GM23338 (cell line): ENCODE measurements around the gene TRAM1L1.

Experiments used
- EZH2 ChIP-seq: fragments of 200-600 bp; sonication (generic); IDR thresholded peaks from one replicate; pipeline ENCODE4 v1.8.0; 2017; ENCODE audit warnings: antibody characterized with exemption, mild to moderate bottlenecking, low read depth; ENCODE audit not compliant: unreplicated experiment
- EZH2phosphoT487 ChIP-seq: fragments of 200-600 bp; sonication (generic); IDR thresholded peaks from one replicate; pipeline ENCODE4 v1.8.1; 2018; ENCODE audit warnings: antibody characterized with exemption; ENCODE audit not compliant: unreplicated experiment
- NANOG ChIP-seq: IDR thresholded peaks from 2 replicates; pipeline ENCODE4 v1.6.1; 2016; ENCODE audit warnings: antibody characterized with exemption, borderline replicate concordance
- POLR2AphosphoS5 ChIP-seq: IDR thresholded peaks from 2 replicates; pipeline ENCODE4 v1.6.1; 2016; ENCODE audit warnings: antibody characterized with exemption, low read depth
- TF ChIP-seq, protein P1 (sequence below), 2 experiments: fragments of 200-600 bp in 1 of 2; sonication (generic) in 1 of 2; conservative IDR thresholded peaks; 2 replicates each; pipeline versions ENCODE4 v1.5.1 to v1.6.1; 2016 to 2017; ENCODE audit warnings: antibody characterized with exemption in 2 of 2, low read depth in 2 of 2, mild to moderate bottlenecking in 2 of 2, moderate library complexity in 1 of 2

DNA sequence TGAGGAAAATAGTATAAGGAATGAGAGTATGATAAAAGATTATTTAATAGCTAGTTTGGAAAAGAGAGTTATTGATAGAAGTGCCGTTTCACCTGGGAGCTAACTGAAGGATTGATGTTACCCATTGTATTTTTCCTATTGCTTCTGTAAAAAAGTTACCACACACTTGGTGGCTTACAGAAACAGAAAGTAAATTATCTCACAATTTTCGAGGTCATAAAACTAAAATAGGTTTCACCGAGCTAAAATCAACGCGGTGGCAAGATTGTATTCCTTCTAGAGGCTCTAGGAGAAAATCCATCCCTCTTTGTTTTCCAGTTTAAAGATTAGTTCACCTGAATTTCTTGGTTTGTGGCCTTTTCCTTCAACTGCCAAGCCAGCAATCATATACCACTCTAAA, 11.1 kb upstream of the TRAM1L1 start:
- TF ChIP-seq EZH2 (no peak), EZH2phosphoT487 (no peak), NANOG (no peak), POLR2AphosphoS5 (no peak)
- TF ChIP-seq, protein P1, sequence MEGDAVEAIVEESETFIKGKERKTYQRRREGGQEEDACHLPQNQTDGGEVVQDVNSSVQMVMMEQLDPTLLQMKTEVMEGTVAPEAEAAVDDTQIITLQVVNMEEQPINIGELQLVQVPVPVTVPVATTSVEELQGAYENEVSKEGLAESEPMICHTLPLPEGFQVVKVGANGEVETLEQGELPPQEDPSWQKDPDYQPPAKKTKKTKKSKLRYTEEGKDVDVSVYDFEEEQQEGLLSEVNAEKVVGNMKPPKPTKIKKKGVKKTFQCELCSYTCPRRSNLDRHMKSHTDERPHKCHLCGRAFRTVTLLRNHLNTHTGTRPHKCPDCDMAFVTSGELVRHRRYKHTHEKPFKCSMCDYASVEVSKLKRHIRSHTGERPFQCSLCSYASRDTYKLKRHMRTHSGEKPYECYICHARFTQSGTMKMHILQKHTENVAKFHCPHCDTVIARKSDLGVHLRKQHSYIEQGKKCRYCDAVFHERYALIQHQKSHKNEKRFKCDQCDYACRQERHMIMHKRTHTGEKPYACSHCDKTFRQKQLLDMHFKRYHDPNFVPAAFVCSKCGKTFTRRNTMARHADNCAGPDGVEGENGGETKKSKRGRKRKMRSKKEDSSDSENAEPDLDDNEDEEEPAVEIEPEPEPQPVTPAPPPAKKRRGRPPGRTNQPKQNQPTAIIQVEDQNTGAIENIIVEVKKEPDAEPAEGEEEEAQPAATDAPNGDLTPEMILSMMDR (conservative IDR thresholded peaks at IDR 0.05; ENCODE audit: low read depth in 2 of 2) = no peak
